ENCODE measurements around the gene SRSF9. TPM values are rescaled to one million over a fixed set of nuclear protein-coding genes. Genes with fewer than 3 reads are reported as not detected.

The SRSF9 gene
- polyA plus RNA-seq, 1 of the 3 experiments (the other 2 are of a cell fraction) = 210 TPM

- no peaks in the 10 kb centered on the region for H3K4me1 ChIP-seq (ENCODE audit: control insufficient read depth in 1 of 2, insufficient read depth in 2 of 2, low read depth in 1 of 2, low read length in 1 of 2)
- no peak overlapping the region for H3K9ac ChIP-seq
- no peaks in the 10 kb centered on the region for H3K9me3 ChIP-seq
- H3F3A ChIP-seq (replicated peaks; ENCODE audit: insufficient read depth) = no peaks in the 10 kb centered on the region
- no peak overlapping the region for H3K4me2 ChIP-seq
- no peak for TF ChIP-seq RXRA (IDR thresholded peaks at IDR 0.05; ENCODE audit: borderline replicate concordance, low read depth)
- no peaks in the 10 kb centered on the region for H3K79me2 ChIP-seq (ENCODE audit: insufficient read depth)
- H3K27me3 ChIP-seq (ENCODE audit: insufficient read depth) = no peaks in the 10 kb centered on the region
- DNase-seq = no peak
- WGBS (ENCODE audit: low lambda C conversion rate) = 95% methylated on average over 2 of the region's 2 CpGs
- H3K27ac ChIP-seq (ENCODE audit: low read depth in 2 of 2, low read length in 1 of 2) = no peak overlapping the region
- H2AFZ ChIP-seq (ENCODE audit: low read depth) = no peak overlapping the region
- H3K9me2 ChIP-seq = no peaks in the 10 kb centered on the region
- H3K4me3 ChIP-seq (ENCODE audit: low read depth in 2 of 2, low read length in 1 of 2) = no peak overlapping the region
- no peaks in the 10 kb centered on the region for H4K20me1 ChIP-seq (ENCODE audit: insufficient read depth)
- CTCF ChIA-PET = interaction anchor here (1.2 to 1.5 kb wide), 2 partner anchors 19 to 68 kb away, joined by 3 read pairs; no protein-coding TSS in a partner anchor
- H3K36me3 ChIP-seq (replicated peaks in 1 of 2; ENCODE audit: control insufficient read depth in 1 of 2, insufficient read depth in 2 of 2, low read length in 1 of 2) = peaks cover 4 to 16% of the 10 kb centered on the region in 2 experiments
- POLR2A ChIA-PET = no interaction called here
These were observed 45.9 kb upstream of the SRSF9 start for GRCh38 chr12:120515496-120515895.

GRCh38 chr12:120514002-120514401 is 44.5 kb upstream of the SRSF9 start:
- no peaks in the 10 kb centered on the region for H3K9me3 ChIP-seq
- no peak overlapping the region for H3K4me3 ChIP-seq (ENCODE audit: low read depth in 2 of 2, low read length in 1 of 2)
- no peaks in the 10 kb centered on the region for H3F3A ChIP-seq (replicated peaks; ENCODE audit: insufficient read depth)
- H3K9me2 ChIP-seq = no peaks in the 10 kb centered on the region
- no peak overlapping the region for H3K9ac ChIP-seq
- DNase-seq = no peak
- H3K79me2 ChIP-seq (ENCODE audit: insufficient read depth) = no peaks in the 10 kb centered on the region
- WGBS (ENCODE audit: low lambda C conversion rate) = 93% methylated on average over 7 of the region's 7 CpGs
- peaks cover 5 to 23% of the 10 kb centered on the region in 2 experiments for H3K36me3 ChIP-seq (replicated peaks in 1 of 2; ENCODE audit: control insufficient read depth in 1 of 2, insufficient read depth in 2 of 2, low read length in 1 of 2)
- ChIA-PET CTCF (interaction anchor here (1.5 to 1.7 kb wide), 2 partner anchors 11 to 17 kb away, joined by 3 read pairs; no protein-coding TSS in a partner anchor), POLR2A (no interaction called here)
- no peaks in the 10 kb centered on the region for H3K27me3 ChIP-seq (ENCODE audit: insufficient read depth)
- H3K4me1 ChIP-seq (ENCODE audit: control insufficient read depth in 1 of 2, insufficient read depth in 2 of 2, low read depth in 1 of 2, low read length in 1 of 2) = no peaks in the 10 kb centered on the region
- H4K20me1 ChIP-seq (ENCODE audit: insufficient read depth) = no peaks in the 10 kb centered on the region
- H3K4me2 ChIP-seq = no peak overlapping the region
- no peak overlapping the region for H2AFZ ChIP-seq (ENCODE audit: low read depth)
- no peak for TF ChIP-seq GATA2 (CRISPR knock-in tag; IDR thresholded peaks at IDR 0.05)
- no peak for TF ChIP-seq POLR2AphosphoS5 (IDR thresholded peaks at IDR 0.05; ENCODE audit: low read depth, low read length)
- no peak for TF ChIP-seq MEF2A (IDR thresholded peaks at IDR 0.05; ENCODE audit: borderline replicate concordance, low read depth)
- no peak for TF ChIP-seq MAX (IDR thresholded peaks at IDR 0.05; ENCODE audit: low read depth)
- TF ChIP-seq TAF1 (IDR thresholded peaks at IDR 0.05; ENCODE audit: borderline replicate concordance, low read depth, low read length) = no peak
- no peak for TF ChIP-seq SMC3 (IDR thresholded peaks at IDR 0.05; ENCODE audit: low read depth, low read length)
- no peak for TF ChIP-seq CHD2 (IDR thresholded peaks at IDR 0.05; ENCODE audit: low read length, partially characterized antibody)
- no peak for TF ChIP-seq CTCF (IDR thresholded peaks at IDR 0.05)
- no peak for TF ChIP-seq RFX5 (IDR thresholded peaks at IDR 0.05; ENCODE audit: low read length)
- TF ChIP-seq REST (IDR thresholded peaks at IDR 0.05; ENCODE audit: low read depth, low read length) = no peak
- no peak overlapping the region for H3K27ac ChIP-seq (ENCODE audit: low read depth in 2 of 2, low read length in 1 of 2)
